GM18502 (cell line): ENCODE results near the gene SUN5.

Experiments
- ATAC-seq: cut with Tn5 transposase; IDR thresholded peaks from one replicate; pipeline ENCODE4 v1.9.1; 2021; ENCODE audit warnings: mild to moderate bottlenecking; ENCODE audit not compliant: unreplicated experiment, poor library complexity

The SUN5 gene

GRCh38 chr20:33000802-33001466 lies 3.3 kb downstream of the SUN5 start:
- no peak for ATAC-seq

GRCh38 chr20:32999603-33000250 lies 4.5 kb downstream of the SUN5 start:
- no peak for ATAC-seq

- ATAC-seq, result no peak
These were observed 6.8 kb downstream of the SUN5 start for GRCh38 chr20:32997431-32997830.

- ATAC-seq, result no peak
These were observed 8.4 kb downstream of the SUN5 start for GRCh38 chr20:32995802-32996201.

- no peak for ATAC-seq
These were observed 10.7 kb downstream of the SUN5 start for GRCh38 chr20:32993496-32994050.

- ATAC-seq, result no peak
These were observed 12.2 kb downstream of the SUN5 start for GRCh38 chr20:32991792-32992641.

GRCh38 chr20:32991383-32991782 lies 12.8 kb downstream of the SUN5 start:
- no peak for ATAC-seq

- no peak for ATAC-seq
These were observed 13.8 kb downstream of the SUN5 start for GRCh38 chr20:32990426-32990825.

GRCh38 chr20:32989507-32990283 lies 14.5 kb downstream of the SUN5 start:
- no peak for ATAC-seq

- ATAC-seq, result no peak
These were observed 16.2 kb downstream of the SUN5 start for GRCh38 chr20:32988008-32988407.

- ATAC-seq, result no peak
These were observed 17.0 kb downstream of the SUN5 start for GRCh38 chr20:32987044-32987825.

GRCh38 chr20:32986331-32986966 lies 17.8 kb downstream of the SUN5 start:
- ATAC-seq, result no peak

- no peak for ATAC-seq
These were observed 18.6 kb downstream of the SUN5 start for GRCh38 chr20:32985596-32985995.

- ATAC-seq, result no peak
These were observed 19.4 kb downstream of the SUN5 start for GRCh38 chr20:32984631-32985354.

GRCh38 chr20:32984196-32984595 lies 20.0 kb downstream of the SUN5 start:
- no peak for ATAC-seq

- ATAC-seq, result no peak
These were observed 20.6 kb downstream of the SUN5 start for GRCh38 chr20:32983459-32984112.

- no peak for ATAC-seq
These were observed 21.4 kb downstream of the SUN5 start for GRCh38 chr20:32982617-32983458.
